GM13977 (cell line): ENCODE measurements around the gene SCYL1.

Source experiments
- DNase-seq: peaks from one replicate; pipeline ENCODE4 v3.0.0; 2012; ENCODE audit warnings: low spot score
- CTCF ChIP-seq: IDR thresholded peaks from 2 replicates; pipeline ENCODE4 v1.5.1; 2012; ENCODE audit warnings: mild to moderate bottlenecking, control low read depth; ENCODE audit not compliant: insufficient read depth; ENCODE audit errors: extremely low read depth, missing control alignments
- in situ Hi-C: fragments of 300-500 bp; cut with MboI; formaldehyde crosslinking; loops from one replicate; pipeline ENCODE4 v1.12.0; 2022; ENCODE audit warnings: low sequenced_read_pairs, low pct_unique_long_range_greater_than_20kb, mixed read lengths, inconsistent platforms; ENCODE audit not compliant: unreplicated experiment

The SCYL1 gene

GRCh38 chr11:65555693-65556231 lies 30.9 kb downstream of the SCYL1 start:
- no peak for TF ChIP-seq CTCF
- no peak for DNase-seq

GRCh38 chr11:65556470-65557279 lies 31.8 kb downstream of the SCYL1 start:
- TF ChIP-seq CTCF, result no peak
- in situ Hi-C loops, result no loop called here
- DNase-seq, result no peak

More at GRCh38 chr11:65555693-65556231, 30.9 kb downstream of the SCYL1 start:
- in situ Hi-C loops, result no loop called here

- no peak for TF ChIP-seq CTCF
- in situ Hi-C loops, result no loop called here
- DNase-seq, result no peak
Observed at GRCh38 chr11:65557280-65558001, 32.6 kb downstream of the SCYL1 start.

DNA sequence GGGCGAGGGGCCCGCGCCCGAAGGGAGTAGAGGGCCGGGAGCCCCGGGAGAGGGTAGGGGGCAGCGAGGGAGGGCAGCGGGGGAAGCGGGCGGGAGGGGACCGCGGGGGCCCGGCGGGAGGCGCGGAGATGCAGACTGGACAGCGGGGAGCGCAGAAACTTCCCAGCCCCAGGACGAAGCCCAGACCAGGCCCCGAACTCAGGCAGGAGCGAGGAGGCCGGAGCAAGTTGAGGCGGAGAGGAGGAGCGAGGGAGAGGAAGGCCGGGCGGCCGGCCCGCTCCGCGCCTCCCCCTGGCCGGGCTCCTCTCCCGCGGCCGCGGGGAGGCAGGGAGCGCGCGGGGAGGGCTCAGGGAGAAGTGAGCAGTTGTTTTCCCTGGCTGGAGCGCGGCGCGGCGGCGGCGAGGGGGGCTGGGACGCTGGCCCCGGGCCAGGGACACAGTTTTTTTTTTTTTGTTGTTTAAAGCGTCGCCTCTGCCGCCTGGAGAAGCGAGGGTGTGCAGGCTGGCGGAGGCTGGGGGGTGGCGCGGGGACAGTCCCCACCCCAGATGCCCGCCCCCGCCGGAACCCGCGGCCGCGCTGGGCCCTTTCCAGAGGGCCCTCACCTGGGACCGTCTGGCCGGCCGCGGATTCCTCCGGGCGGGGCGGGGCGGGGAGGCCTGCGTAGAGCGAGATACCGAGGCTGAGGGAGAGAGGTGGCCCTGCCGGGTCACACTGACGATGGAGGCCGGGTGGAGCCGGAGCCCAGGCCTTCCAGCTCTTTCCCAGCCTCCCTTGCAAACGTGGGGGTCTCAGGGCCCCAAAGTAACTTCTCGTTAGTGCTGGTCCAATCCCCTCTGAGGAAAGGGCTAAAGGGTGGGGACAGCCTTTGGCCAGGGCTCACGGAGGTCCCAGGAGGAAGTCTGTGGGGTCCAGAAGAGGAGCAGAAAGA lies 33.4 kb downstream of the SCYL1 start, which contains the start of gene LTBP3:
Gene LTBP3 (minus strand): TSS at position 358 of the 928 bp plus-strand sequence. CDS start 400 bp downstream, outside the sequence.
- TF ChIP-seq CTCF, result no peak
- in situ Hi-C loops, result no loop called here
- DNase-seq, result peak; percentile 85

- no peak for TF ChIP-seq CTCF
- in situ Hi-C loops, result no loop called here
- no peak for DNase-seq
Observed at GRCh38 chr11:65558930-65559509, 34.1 kb downstream of the SCYL1 start.
